Right hindlimb (tissue), 1 donor: ENCODE measurements around the gene BCAN.
A peak's percentile ranks its signal among the peaks of the same experiment; 100 is the strongest.
"Not testable (repeated sequence)": the region's sequence is repeated elsewhere in the genome, so short reads cannot be mapped to it uniquely, and the experiment has no call there.

Experiments
- DNase-seq: peaks from one replicate; pipeline ENCODE4 v3.0.0-alpha.2; 2018

BCAN gene

DNA sequence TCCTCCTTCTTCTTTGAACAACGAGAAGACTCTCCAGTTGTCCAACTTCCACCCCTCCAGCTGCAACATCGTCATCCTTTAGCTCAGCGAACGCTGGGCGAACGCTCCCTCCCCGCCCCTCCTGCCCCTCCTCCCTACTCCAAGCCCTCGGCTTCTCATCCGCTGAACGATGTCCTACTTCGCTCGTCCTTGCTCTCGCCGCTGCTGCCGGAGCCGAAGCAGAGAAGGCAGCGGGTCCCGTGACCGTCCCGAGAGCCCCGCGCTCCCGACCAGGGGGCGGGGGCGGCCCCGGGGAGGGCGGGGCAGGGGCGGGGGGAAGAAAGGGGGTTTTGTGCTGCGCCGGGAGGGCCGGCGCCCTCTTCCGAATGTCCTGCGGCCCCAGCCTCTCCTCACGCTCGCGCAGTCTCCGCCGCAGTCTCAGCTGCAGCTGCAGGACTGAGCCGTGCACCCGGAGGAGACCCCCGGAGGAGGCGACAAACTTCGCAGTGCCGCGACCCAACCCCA, at the start of gene BCAN:
Gene BCAN (plus strand): TSS at position 357 of the 504 bp plus-strand sequence. CDS start 3,938 bp downstream, outside the sequence.
- peak; percentile 69 for DNase-seq

DNA sequence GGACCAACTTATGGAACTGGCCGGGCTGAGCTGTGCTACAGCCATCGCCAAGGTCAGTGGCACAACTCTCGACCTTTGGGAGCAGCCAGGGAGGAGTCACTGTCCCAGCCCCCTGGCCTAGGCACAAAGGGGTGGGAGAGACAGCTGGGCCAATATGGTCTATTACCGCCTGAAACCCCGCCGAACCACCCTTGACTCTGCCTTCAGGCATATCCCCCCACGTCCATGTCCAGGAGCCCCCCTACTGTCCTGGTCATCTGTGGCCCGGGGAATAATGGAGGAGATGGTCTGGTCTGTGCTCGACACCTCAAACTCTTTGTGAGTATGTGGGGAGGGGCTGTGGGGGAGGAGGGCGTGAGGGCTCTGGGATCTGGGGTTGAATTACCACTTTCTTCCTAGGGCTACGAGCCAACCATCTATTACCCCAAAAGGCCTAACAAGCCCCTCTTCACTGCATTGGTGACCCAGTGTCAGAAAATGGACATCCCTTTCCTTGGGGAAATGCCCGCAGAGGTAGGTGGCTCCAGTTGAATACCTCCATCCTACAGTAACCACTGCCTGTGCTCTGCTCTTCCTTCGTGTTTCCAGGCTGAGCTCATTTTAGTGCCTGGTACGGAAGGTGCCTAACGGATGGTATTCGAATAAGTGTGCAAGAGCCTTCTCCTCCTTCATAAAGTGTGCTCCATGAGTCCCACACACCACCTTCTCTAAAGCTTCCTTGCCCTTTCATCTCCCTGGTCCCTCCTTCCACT, 49.6 kb upstream of the BCAN start:
- DNase-seq, result no peak

DNA sequence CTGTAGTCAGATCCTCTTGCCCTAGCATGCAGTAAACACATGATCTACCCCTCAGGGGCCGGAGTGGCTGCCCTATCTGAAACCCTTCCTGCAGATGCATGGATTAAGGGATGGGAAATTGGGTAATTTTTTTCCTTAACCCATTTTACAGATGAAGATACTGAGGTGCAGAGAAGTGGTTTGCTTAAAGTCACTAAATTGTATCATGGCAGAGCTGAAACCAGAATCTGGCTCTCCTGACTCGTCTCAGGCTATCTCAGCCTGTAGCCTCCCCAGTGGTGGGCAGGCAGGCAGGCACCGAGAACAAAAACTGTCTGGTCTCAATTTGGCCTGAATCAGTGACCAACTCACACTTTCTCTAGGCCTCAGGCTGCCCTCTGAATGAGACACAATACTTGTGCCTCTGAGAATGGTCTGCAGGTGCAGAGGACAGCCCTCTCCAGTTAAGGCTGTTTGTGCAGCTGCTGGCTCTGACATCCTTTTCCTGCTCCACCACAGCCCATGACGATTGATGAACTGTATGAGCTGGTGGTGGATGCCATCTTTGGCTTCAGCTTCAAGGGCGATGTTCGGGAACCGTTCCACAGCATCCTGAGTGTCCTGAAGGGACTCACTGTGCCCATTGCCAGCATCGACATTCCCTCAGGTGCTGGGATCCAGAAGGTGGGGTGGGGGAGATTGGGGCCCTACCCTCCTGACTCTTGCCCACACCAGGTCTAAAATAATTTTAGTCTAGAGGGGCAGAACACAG, 48.8 kb upstream of the BCAN start:
- DNase-seq, result no peak

GRCh38 chr1:156593661-156593989, 48.3 kb upstream of the BCAN start:
- DNase-seq, result no peak

GRCh38 chr1:156594190-156594589, 47.7 kb upstream of the BCAN start:
- DNase-seq, result no peak

DNA sequence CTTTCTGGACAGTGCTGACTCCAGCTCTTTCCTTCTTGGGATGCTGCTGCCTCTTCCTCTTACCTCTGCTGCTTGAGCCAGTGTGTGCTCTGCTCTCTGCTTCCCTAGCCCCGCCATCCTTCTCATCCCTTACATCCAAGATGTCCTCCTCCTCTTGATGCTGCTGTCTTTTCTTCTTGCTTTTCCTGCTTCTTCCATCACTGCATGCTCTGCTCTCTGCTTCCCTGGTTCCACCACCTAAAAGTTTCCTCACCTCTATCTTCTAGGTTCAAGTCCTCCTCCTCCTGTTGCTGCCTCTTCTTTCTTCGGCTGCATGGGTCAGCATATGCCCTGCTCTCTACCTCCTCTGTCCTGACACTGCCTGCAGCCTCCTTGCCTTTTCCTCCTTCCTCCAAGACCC, 46.9 kb upstream of the BCAN start:
- DNase-seq, result no peak

- DNase-seq, result no peak
These were observed 45.5 kb upstream of the BCAN start for GRCh38 chr1:156596426-156596825.

DNA sequence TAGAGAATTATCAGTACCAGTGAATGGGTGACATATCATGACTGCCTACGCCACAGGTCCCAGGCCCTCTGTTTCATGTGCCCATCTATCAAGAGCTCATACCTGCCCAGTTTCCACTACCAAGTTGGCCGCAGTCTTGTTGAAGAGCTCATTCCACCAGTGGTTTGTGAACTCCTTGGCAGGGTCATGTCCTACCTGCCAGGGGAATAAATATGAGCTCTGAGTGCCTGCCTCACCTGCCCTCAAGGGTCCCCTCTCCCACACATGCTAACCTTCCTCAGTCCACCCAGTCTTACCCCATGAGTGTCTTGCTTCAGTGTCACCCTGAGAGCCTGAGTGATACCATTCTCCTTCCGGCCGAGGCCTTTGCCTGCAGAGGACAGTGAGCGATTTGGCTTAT, 43.8 kb upstream of the BCAN start:
- no peak for DNase-seq

- no peak for DNase-seq
These were observed 43.0 kb upstream of the BCAN start for GRCh38 chr1:156598731-156599432.

DNA sequence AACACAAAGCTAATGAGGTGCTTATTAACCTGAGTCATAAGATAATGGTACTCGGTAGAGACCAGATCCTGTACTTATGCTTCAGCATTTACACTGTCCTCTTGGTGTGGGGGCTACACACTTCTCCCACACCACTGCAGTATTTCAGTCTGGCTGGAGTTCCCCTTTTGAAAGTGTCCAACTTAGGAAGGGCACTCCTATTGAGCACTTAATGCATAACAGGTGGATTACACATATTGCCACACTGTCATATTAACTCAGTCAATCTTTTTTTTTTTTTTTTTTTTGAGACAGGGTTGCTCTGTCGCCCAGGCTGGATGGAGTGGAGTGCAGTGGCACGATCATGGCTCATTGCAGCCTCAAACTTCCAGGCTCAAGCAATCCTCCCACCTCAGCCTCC, 42.1 kb upstream of the BCAN start:
- DNase-seq, result no peak

DNA sequence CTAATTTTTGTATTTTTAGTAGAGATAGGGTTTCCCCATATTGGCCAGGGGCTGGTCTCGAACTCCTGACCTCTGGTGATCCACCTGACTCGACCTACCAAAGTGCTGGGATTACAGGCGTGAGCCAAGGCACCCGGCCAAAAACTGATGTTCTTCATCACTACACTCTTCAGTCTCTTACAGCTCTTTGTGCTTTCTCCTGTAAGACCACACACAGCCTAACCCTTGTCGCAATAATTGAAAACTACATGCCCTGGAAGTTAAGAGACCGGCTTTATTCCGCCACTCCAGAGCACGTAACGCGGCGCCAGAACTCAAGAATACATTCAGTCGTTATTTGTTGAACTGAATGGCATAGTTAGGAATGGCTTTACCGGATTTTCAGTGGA, 41.2 kb upstream of the BCAN start:
- no peak for DNase-seq

GRCh38 chr1:156601122-156601830, 40.6 kb upstream of the BCAN start, which contains the start of gene GPATCH4:
Gene GPATCH4, minus strand, starts transcription at chr1:156601479.
- DNase-seq, result peak; percentile 87

- no peak for DNase-seq
These were observed 40.0 kb upstream of the BCAN start for GRCh38 chr1:156601892-156602291.

DNA sequence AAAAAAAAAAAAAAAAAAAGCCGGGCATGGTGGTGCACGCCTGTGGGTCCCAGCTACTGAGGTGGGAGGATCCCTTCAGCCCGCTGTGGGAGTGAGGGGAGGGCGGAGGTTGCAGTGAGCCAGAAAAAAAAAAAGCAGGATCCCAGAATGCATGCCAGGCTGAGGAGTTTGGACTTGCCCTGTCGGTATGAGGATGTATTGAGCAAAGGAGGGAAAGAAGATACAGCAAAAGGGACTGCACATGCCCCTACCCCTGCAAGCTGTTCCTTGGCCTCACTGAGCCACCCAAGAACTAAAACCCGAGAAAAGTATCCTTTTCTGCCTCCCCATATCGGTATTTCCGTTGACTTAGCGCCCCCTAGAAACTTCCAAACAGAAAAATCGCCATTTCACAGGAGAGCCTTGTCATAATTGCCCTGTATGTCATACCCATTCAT, 39.3 kb upstream of the BCAN start:
- DNase-seq, result no peak

- not testable (repeated sequence) for DNase-seq
These were observed 34.6 kb upstream of the BCAN start for GRCh38 chr1:156607344-156607743.

DNA sequence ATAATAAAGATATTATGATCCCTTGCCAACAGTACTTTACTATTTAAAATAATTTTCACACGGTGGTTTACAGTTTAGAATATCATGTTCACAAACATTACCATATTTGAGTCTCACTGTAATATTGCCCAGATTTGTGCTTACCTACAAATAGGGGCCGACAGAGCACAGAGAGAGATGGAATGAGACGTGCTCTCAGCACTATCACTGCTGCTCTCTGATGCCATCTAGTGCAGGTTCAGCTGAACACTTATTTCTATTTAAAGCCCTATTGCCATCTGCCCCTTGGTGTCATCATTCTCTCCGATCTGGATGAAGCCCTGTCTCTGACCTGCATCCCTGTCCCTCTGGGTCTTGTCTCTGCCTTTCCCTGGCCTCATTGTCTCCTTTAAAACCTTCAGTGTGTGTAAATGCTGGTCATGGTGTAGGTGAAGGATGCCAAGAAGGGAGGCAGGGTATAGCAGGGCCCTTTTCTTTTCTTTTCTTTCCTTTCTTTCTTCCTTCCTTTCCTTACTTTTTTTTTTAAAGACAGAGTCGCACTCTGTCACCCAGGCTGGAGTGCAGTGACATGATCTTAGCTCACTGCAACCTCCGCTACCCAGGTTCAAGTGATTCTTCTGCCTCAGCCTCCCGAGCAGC, 33.8 kb upstream of the BCAN start:
- peak; percentile 58 for DNase-seq

GRCh38 chr1:156608981-156609380, 32.9 kb upstream of the BCAN start:
- DNase-seq, result no peak

GRCh38 chr1:156610072-156610471, 31.8 kb upstream of the BCAN start:
- DNase-seq, result not testable (repeated sequence)

DNA sequence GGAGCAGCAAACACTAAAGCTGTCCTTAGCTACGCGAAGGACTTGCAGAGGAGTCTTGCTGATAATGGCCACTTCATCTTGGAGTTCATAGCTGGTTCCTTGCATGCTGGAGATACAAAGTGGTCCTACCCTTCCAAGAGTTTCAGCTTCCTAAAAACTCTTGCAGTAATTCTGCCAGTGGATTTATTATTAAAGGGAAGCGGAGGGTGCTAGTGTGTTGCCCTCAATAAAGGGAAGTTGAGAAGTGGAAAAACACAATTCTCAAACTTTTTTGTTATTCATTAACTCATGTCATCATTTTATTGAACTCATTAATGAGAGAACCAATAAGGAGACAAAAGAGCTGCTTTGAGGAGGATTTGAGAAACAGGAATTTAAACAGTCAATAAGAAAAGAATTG, 29.3 kb upstream of the BCAN start:
- DNase-seq, result no peak

DNA sequence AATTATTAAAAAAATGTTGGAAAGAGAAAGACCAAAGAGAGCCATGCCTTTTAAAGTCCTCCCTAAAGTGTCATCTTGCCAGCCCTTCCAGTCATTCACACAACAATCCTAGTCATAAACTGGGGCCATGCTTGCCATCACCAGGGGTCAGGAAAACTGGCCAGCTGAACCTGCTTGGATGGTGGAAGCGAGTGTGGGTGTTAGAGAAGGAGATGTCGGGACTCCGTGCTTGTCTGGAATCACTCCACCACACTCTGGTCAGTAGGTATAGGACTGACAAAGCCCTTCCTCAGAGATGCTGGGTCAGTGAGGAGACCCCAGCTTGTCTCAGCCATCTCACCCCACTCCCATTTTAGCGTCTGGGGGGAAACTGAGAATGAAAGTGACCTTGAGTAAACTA, 26.0 kb upstream of the BCAN start:
- no peak for DNase-seq

- no peak for DNase-seq
These were observed 25.5 kb upstream of the BCAN start for GRCh38 chr1:156616463-156616862.

DNA sequence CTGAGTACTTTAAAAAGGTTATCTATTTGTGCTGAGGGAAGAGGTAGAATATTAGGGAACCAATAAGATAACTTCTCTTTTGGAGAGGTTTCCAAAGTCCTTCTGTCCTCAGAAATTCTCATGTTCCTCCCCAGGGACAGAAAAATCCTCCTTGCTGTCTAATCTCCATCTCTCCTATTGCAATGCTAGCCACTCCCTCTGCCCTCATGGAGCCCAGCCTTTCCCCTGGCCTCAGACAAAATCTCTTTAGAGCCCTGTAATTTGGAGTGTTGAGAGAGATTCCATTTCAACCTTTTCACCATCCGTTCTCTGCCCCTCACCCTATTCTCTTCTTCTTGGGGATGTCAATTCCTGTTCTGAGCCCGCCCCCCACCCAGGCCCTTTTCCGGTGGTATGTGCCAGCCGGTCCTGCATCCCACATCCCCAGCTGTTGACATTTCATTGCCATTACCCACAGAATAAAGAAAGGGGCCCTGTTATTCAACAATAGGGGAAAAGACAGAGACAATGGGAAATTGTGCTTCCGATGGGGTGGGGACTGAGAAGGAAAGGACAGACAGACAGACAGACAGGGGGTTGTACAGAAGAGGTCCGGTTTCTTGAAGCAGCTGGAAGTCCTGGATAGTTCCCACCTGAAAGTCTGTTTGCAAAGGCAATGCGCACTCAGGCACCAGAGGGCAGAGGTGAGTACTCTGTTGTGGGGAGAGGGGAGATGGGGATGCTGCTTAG, 22.9 kb upstream of the BCAN start, which contains the start of gene HAPLN2:
Gene HAPLN2 (plus strand): TSS at position 563 of the 729 bp plus-strand sequence. CDS start 4,076 bp downstream, outside the sequence.
- DNase-seq, result no peak
